Smooth muscle cell (in vitro differentiated cells): Measurements from ENCODE around the gene TENT5C. TPM values are rescaled to one million over a fixed set of nuclear protein-coding genes. Genes with fewer than 3 reads are reported as not detected.

ENCODE experiments used
- DNase-seq: peaks from one replicate; lab custom pipeline; 2025; ENCODE audit not compliant: unreplicated experiment; lab: John Stamatoyannopoulos, UW
- H2AFZ ChIP-seq: fragments of 200-600 bp; sonication (generic); 2 replicates; pipeline ENCODE4 v1.6.0; 2016; ENCODE audit warnings: antibody characterized with exemption, low read depth, mild to moderate bottlenecking
- H3F3A ChIP-seq: fragments of 200-600 bp; sonication (generic); 2 replicates; pipeline ENCODE4 v1.6.0; 2017; ENCODE audit warnings: antibody characterized with exemption, low read depth
- H3K27ac ChIP-seq: fragments of 200-600 bp; sonication (generic); 2 replicates; pipeline ENCODE4 v1.5.1; 2016; ENCODE audit warnings: low read depth, mild to moderate bottlenecking
- H3K27me3 ChIP-seq: fragments of 200-600 bp; sonication (generic); 2 replicates; pipeline ENCODE4 v1.6.1; 2016; ENCODE audit warnings: low read depth, mild to moderate bottlenecking
- H3K36me3 ChIP-seq: fragments of 200-600 bp; sonication (generic); 2 replicates; pipeline ENCODE4 v1.5.1; 2016; ENCODE audit warnings: low read depth
- H3K4me1 ChIP-seq: fragments of 200-600 bp; sonication (generic); 2 replicates; pipeline ENCODE4 v1.5.1; 2016; ENCODE audit warnings: low read depth
- H3K4me2 ChIP-seq: fragments of 200-600 bp; sonication (generic); 2 replicates; pipeline ENCODE4 v1.6.0; 2016; ENCODE audit warnings: mild to moderate bottlenecking
- H3K4me3 ChIP-seq: fragments of 200-600 bp; sonication (generic); 2 replicates; pipeline ENCODE4 v1.5.1; 2016; ENCODE audit warnings: mild to moderate bottlenecking
- H3K79me2 ChIP-seq: fragments of 200-600 bp; sonication (generic); 2 replicates; pipeline ENCODE4 v1.6.0; 2016; ENCODE audit warnings: low read depth, mild to moderate bottlenecking
- H3K9ac ChIP-seq: fragments of 200-600 bp; sonication (generic); 2 replicates; pipeline ENCODE4 v1.6.0; 2016; ENCODE audit warnings: low read depth
- H3K9me3 ChIP-seq: fragments of 200-600 bp; sonication (generic); replicated peaks from 2 replicates; pipeline ENCODE4 v1.5.1; 2016; ENCODE audit warnings: low read depth
- H4K20me1 ChIP-seq: fragments of 200-600 bp; sonication (generic); 2 replicates; pipeline ENCODE4 v1.6.0; 2016; ENCODE audit warnings: low read depth
- WGBS: methylation state at CpG from one replicate; pipeline ENCODE4 v1.1.7; 2016; ENCODE audit warnings: low lambda C conversion rate; 5-methylcytosine and 5-hydroxymethylcytosine counted together
- polyA plus RNA-seq: library from polyadenylated mRNA; unstranded; fragments of >200 nt; fragmentation: Nextera tagmentation; extraction: Ambion mirVana; gene quantifications from 2 replicates; pipeline ENCODE4 v1.2.1, GENCODE V29; 2016
- total RNA-seq: library from RNA; depleted of rRNA; stranded (reverse); fragments of >200 nt; gene quantifications from 2 replicates; pipeline ENCODE4 v1.2.3, GENCODE V29; 2014
- TF ChIP-seq, protein P1 (sequence below): fragments of 200-600 bp; sonication (generic); IDR thresholded peaks from 2 replicates; pipeline ENCODE4 v1.5.1; 2017; ENCODE audit warnings: borderline replicate concordance, mild to moderate bottlenecking, antibody characterized with exemption; ENCODE audit not compliant: insufficient read depth, poor library complexity, severe bottlenecking

Gene TENT5C
- total and polyA plus RNA-seq, 2 experiments from 2014 or later: 5.3 to 5.7 TPM

DNA sequence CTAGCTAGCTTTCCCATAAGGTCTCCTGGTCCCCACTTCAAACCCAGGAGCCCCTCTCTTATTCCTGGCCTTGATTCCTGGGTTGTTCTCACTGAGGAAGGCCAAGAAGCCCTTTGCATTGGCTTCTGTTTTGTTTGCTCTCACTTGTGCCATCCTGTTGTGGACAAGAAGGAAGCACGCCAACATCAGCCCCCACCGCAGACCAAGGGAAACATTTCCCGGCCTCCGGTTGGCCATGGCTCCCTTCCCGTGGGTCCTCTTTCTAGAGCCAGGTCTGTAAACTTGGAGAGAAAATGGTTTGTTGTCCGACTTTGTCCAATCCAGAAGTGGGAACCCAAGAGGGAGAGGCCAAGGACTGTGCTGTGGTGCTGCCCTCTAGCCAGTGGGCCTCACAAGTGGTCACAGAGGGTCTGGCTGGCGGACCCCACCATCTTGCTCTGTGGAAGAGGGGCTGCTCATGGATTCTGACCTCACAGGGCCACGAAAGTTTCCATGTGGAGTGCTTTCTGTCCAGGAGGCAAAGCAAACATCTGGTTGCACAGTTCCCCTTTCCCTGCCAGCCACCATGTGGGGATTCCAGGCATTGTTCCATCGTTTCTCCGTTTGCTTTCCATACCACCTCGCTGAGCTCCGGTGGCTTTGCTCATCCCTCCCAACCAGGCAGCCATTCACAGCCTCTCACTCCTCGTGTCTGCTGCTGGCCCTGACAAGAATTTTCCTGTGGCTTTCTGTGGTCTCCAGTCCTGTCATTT is 18.9 kb upstream of the TENT5C start:
- DNase-seq: no peak
- TF ChIP-seq, protein P1, sequence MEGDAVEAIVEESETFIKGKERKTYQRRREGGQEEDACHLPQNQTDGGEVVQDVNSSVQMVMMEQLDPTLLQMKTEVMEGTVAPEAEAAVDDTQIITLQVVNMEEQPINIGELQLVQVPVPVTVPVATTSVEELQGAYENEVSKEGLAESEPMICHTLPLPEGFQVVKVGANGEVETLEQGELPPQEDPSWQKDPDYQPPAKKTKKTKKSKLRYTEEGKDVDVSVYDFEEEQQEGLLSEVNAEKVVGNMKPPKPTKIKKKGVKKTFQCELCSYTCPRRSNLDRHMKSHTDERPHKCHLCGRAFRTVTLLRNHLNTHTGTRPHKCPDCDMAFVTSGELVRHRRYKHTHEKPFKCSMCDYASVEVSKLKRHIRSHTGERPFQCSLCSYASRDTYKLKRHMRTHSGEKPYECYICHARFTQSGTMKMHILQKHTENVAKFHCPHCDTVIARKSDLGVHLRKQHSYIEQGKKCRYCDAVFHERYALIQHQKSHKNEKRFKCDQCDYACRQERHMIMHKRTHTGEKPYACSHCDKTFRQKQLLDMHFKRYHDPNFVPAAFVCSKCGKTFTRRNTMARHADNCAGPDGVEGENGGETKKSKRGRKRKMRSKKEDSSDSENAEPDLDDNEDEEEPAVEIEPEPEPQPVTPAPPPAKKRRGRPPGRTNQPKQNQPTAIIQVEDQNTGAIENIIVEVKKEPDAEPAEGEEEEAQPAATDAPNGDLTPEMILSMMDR: no peak
- Histone ChIP-seq H2AFZ (no peak overlapping the region), H3K27ac (no peak overlapping the region), H3K4me1 (no peaks in the 10 kb centered on the region), H3F3A (no peaks in the 10 kb centered on the region), H3K4me2 (no peak overlapping the region), H3K36me3 (no peaks in the 10 kb centered on the region), H3K4me3 (no peak overlapping the region), H3K9me3 (no peaks in the 10 kb centered on the region), H3K27me3 (no peaks in the 10 kb centered on the region), H3K79me2 (no peaks in the 10 kb centered on the region), H4K20me1 (no peaks in the 10 kb centered on the region), H3K9ac (no peak overlapping the region)
- 88% methylated on average over 13 of the region's 13 CpGs for WGBS

GRCh38 chr1:117587499-117588356 is 18.1 kb upstream of the TENT5C start:
- Histone ChIP-seq H3K79me2 (no peaks in the 10 kb centered on the region), H3K9me3 (no peaks in the 10 kb centered on the region), H3K4me1 (no peaks in the 10 kb centered on the region), H4K20me1 (no peaks in the 10 kb centered on the region), H2AFZ (no peak overlapping the region), H3K9ac (no peak overlapping the region), H3F3A (no peaks in the 10 kb centered on the region), H3K36me3 (no peaks in the 10 kb centered on the region), H3K27me3 (no peaks in the 10 kb centered on the region), H3K27ac (no peak overlapping the region), H3K4me2 (no peak overlapping the region), H3K4me3 (no peak overlapping the region)
- TF ChIP-seq, protein P1: no peak
- 91% methylated on average over 14 of the region's 14 CpGs for WGBS
- no peak for DNase-seq

DNA sequence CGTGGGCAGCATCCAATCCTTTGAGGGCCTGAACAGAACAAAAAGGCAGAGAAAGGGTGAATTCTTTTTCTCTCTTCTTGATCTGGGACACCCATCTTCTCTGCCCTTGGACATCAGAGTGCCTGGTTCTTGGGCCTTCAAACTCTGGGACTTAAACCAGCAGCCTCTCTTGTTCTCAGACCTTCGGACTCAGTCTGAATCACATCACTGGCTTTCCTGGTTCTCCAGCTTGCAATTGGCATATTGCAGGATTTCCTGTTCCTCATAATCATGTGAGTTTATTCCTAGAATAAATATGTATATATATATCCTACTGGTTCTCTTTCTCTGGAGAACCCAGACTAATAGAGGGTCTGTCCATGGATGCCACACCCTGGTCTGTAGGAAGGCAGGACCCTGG is 16.3 kb upstream of the TENT5C start:
- Histone ChIP-seq H4K20me1 (no peaks in the 10 kb centered on the region), H3K36me3 (no peaks in the 10 kb centered on the region), H3K4me2 (no peak overlapping the region), H2AFZ (no peak overlapping the region), H3K4me1 (no peaks in the 10 kb centered on the region), H3K9ac (no peak overlapping the region), H3K9me3 (no peaks in the 10 kb centered on the region), H3K4me3 (no peak overlapping the region), H3K27me3 (no peaks in the 10 kb centered on the region), H3F3A (no peaks in the 10 kb centered on the region), H3K27ac (no peak overlapping the region), H3K79me2 (no peaks in the 10 kb centered on the region)
- TF ChIP-seq, protein P1: no peak
- no peak for DNase-seq
- WGBS: 96% methylated on average over 2 of the region's 2 CpGs
